ENCODE results near the gene TMPRSS15. TPM values are rescaled to one million over a fixed set of nuclear protein-coding genes. Genes with fewer than 3 reads are reported as not detected.

TMPRSS15 gene
- total RNA-seq, 1 donor, result not detected

DNA sequence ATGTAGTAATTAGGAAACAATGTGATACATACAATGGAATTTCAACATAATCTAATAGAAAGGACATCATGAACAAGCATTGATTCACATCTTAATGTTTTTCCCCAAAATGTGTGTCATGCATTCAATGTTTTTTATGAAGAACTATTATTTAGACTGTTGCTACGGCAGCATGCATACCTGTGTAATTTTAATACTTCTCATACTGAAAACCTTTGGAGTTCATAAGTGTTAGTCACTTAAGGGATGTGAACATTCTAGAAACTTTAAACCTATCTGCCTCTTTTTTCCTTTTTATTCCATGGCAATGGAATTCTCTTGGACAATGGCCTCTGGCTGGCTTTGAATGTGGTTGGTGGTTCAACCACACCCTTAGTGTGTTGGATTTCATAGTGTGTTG lies 48.6 kb downstream of the TMPRSS15 start:
- DNase-seq (ENCODE audit: low read depth in 2 of 3, low spot score in 2 of 3), result no peak

DNA sequence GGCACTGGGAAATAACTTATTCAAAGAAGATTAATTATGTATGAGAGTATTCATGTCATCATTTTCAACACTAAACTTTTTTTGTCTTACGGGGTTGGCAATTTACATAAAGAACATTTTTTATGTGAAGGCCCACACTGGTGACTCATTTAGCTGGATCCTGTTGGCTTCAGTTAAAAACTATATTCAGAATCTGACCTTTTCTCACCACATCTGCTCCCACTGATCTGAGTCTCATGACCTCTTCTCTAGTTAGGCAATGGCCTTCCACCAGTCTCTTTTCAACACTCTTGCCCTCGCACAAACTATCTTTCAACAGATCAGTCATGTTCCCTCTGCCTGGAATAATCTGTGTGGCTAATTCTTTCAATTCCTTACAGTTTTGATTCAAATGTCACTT lies 53.4 kb downstream of the TMPRSS15 start:
- DNase-seq (ENCODE audit: low read depth in 2 of 3, low spot score in 2 of 3), result no peak

DNA sequence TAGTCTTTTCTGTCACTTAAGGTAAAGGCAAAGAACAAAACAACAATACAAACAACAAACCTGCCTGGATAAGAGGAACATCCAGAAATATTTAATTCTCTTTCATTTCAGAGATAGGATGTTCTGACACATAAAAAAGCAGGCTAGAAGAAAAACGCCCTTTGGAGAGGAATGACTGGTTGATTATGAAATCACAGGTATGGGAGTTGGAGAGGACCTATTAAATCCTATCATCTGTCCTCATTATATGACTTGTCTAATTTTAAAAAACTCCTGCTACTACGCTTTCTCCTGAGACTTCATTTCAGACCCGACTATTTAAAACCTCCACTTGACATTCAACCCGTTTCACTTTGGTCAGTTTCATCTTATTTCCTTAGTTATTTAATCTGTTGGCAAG lies 54.1 kb downstream of the TMPRSS15 start:
- no peak for DNase-seq (ENCODE audit: low read depth in 2 of 3, low spot score in 2 of 3)

DNA sequence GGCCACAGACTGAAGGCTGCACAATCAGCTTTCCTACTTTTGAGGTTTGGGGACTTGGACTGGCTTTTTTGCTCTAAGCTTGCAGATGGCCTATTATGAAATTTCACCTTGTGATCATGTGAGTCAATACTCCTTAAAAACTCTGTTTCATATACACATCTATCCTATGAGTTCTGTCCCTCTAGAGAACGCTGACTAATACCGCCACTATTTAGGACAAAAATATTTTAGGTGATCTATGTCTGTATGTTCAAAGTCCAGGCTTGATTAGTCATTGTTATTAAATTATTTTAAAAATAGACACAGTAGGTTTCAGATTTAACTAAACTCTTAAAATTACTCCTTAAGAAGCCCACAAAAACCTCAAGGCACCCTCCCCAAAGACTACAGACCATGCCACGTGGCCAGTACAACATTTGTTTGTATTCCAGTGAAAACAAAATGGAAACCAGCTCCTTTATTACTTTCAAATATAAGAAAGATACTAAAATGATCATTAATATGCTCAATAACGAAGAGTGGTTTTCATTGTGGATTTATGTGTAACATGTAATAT lies 63.1 kb downstream of the TMPRSS15 start:
- DNase-seq (ENCODE audit: low read depth in 2 of 3, low spot score in 2 of 3), result no peak

DNA sequence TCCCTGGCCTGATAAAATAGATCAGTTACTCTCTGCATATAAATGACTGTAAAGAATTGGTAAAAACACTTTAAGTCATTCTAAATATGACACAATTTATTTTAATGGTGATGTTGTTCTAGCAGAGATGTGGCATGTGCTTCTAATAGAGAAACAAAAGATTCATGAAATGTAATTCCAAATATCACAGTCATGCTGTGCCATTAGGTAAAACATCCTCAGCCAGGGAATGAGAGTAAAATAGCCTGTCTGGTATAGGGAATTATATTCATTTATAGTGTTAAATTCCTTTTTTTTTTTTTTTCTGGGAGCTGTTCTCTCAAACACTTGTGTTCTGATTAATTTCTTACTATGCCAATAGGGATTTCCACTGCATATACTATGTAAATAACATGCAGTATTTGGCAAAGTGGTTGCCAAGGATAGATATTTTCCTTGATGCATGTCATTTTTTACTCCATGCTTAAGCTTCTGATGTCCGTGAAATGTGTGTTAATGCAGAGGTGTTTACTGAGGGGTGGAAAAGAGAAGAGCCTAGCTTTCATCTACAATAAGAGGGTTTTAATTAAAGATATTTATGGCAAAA lies 67.8 kb downstream of the TMPRSS15 start:
- no peak for DNase-seq (ENCODE audit: low read depth in 2 of 3, low spot score in 2 of 3)

DNA sequence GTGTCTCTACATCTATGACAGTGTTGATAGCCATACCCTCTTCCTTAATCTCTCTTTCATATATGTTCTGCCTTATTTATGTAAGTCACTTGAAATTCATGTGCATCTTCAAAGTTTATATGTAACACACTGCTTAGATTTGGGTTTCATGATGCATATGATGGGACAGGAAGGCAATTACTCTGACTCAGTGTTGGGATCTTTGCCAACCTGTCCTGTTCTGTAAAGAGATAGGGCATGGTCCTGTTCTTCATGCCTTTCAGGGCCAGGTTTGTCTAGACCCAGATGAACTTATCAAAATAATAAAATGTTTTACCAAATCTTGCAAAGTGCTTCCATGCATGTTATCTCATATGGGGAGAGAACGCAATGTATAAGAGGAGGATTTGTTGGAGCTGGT lies 69.5 kb downstream of the TMPRSS15 start:
- no peak for DNase-seq (ENCODE audit: low read depth in 2 of 3, low spot score in 2 of 3)

DNA sequence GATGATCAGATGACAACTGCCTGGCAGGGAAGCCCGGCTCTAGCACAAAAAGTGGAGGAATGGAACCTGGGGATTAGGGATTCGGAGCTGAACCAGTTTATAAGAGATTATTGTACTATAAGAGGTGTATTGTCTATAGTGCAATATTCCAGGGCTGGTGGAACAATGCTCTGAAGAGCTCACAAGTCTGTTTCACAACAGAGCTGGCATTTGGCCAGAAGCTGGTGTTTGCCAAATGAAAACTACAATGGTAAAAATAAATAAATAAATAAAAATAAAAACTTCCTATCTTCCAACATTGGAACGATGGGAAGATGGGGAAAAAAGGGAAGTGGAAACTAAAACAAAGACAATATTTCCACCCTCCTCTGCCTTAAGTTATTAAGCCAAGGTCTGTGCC lies 85.4 kb downstream of the TMPRSS15 start:
- DNase-seq (ENCODE audit: low read depth in 2 of 3, low spot score in 2 of 3), result no peak

DNA sequence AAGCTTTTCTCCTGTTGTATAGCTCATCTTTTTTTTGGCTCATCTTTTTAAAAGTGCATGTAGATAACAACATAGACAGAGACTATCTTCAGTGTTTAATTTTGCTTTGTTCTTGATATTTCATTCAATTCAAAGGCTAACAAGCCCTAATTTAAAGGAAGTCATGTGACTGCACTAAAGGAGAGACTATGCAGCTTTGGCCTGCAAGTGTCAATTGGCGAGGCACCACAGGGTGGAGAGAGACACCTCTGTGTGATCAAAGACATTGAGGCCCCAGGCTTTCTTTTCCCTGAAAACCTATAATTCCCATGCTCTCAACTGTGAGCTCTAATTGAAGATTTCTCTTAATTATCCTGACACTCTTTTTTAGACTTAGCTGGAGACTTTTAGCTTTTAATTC lies 105.4 kb downstream of the TMPRSS15 start:
- no peak for DNase-seq (ENCODE audit: low read depth in 2 of 3, low spot score in 2 of 3)

DNA sequence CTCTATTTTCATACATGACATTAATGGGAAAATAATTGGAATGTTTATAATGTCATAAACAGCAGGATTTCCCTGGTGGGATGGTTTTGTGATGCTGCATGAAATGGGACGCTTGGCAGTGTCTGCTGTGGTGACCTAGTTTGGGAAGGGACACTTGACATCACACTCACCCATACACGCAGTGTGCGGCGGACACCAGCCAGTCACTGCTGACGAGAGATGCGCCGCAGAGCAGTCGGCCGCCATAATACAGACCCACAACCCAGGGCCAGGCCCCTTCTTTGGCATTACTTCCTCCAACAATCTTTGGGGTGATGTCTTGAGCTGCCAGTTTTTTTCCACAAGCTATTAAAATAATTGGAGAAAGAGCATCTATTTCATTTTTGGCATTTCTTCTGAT lies 109.5 kb downstream of the TMPRSS15 start:
- DNase-seq (ENCODE audit: low read depth in 2 of 3, low spot score in 2 of 3), result no peak

DNA sequence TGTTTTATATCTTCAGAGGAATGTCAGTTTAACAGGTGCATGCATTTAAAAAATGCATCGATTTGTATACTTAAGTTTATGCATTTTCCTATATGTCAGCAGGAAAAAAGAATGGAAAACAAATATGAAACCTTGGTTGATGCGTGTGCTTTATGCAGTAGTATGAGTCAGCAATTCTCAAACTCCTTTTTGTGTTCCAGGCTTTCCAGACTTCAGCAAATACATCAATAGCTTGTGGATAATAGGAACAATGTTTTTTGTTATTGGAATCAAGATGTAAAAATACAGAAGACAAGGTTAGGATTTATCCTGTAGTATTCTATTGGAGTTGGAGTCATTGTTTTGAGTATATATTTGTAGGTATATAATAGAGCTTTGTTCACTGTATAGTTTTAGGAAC lies 113.7 kb downstream of the TMPRSS15 start:
- DNase-seq (ENCODE audit: low read depth in 2 of 3, low spot score in 2 of 3), result no peak

DNA sequence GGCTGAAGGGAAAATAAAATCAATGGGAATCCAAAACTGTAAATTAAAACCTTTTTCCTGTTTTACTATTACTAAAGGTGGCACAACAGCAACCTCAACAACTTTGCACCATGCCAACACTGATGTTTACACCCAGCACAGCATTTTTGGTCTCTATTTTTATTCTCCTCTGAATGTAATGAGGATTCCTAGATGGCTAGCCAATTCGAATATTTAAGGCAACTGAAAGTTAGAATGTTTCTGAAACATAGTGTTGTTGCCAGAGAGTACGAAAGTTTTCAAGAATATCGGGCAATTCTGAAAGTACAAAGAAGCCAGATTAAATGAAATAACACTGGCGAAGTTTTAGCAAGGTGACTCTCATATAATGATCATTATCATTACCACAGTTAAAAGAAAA lies 118.2 kb downstream of the TMPRSS15 start:
- no peak for DNase-seq (ENCODE audit: low read depth in 2 of 3, low spot score in 2 of 3)

DNA sequence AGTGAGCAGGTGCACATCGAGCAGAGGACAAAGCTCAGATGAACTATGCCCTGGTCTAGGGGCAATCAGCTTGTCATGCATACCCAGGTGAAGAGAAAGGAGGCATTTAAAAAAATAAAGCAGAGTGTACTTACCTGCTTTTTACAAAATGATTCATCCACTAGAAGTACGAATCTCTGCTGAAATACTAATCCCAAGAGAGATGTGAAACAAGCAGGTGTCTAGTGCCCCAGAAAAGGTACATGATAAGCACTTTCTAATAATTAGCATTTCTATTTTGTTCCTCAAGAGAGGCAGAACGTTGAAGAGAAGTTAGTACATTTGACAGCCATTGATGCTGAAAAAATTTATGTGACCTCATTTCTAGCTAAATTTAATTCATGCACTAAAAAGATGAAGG lies 127.8 kb downstream of the TMPRSS15 start:
- no peak for DNase-seq (ENCODE audit: low read depth in 2 of 3, low spot score in 2 of 3)

DNA sequence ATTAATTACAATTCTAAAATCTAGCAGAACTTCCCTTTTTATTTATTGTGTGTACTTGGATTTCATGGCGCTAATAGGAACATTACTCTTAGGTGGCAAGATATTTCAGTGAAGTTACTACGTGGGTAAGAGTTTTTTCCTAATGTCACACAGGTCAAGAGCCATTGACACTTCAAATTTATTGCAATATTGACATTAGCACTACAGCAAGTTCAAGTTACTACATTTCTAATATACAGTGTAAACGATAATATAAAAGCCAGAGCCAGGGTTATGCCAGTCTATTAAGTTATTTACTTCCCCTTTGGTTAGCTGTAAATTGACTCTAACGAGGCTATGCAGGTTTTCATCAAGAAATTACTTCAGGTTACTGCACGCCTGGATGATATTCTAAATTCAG lies 129.2 kb downstream of the TMPRSS15 start:
- DNase-seq (ENCODE audit: low read depth in 2 of 3, low spot score in 2 of 3), result no peak

DNA sequence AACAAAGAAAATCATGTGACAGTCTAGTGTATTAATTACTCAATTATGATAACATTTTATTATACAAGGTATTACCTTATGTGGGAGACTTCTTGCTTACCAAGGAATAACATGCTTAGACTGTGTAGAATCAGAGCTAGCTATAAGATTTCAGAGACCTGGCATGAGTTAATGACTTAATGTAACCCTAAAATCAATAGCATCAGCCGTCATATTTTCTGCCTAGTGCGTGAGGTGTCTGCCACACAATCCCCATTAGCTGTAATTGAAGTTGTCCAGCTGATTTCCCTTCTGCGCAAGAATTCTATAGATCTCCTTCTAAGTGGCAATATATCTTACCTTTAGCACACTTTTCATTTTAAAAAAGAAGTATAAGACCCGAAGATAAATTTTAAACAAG lies 130.2 kb downstream of the TMPRSS15 start:
- DNase-seq (ENCODE audit: low read depth in 2 of 3, low spot score in 2 of 3), result no peak

DNA sequence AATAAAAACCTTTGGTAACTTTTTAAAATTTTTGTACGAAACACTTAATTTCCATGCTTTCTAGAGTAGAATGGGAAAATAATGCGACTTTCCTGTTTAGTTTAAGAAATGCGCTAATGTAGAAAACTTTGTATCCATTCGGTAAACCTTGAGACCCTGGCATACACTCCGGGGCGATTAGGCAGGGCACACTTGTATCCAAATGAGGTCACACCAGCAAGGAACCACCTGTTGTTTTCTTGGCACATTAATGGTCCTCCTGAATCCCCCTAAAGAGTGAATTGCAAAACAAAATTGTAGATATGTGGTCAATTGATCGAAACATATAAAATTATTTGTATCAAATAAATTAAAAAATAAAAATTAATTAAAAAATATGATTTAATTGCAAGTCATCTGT lies 133.7 kb downstream of the TMPRSS15 start:
- no peak for DNase-seq (ENCODE audit: low read depth in 2 of 3, low spot score in 2 of 3)

DNA sequence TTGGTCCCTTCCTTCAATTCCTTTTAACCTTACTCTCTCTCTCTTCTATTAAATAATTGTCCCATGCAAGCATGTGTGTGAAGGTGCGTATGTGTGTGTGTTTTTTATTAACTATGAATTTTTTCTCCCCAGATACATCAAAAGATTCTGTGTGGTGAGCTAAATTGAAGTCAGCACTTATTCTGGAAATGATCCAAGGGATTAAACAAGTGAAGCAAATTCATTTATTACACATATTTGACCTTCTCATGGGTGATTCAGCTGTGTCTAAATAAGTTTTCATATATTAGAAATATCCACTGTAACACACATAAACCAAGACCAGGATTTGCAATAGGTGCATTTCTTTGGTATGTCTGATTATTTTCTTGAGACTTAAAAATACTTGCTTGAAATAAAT lies 134.7 kb downstream of the TMPRSS15 start:
- no peak for DNase-seq (ENCODE audit: low read depth in 2 of 3, low spot score in 2 of 3)

DNA sequence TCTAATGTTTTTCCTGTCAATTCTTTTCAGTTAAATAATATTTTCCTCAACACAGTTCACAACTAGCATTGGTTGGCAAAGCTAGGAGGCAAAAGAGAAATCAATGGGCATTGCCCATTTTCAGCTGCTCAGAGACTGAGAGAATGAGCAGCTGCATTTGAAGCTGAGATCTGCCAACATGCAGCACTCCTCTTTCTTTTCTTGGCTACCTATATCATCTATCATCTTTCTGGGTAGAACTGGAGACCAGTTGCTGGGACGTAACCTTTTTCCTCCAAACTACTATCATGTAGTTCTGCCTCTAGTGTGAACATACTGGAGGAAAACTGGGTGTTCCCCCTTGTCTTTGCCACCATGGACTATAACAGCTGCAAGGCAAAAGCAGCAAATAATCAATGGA lies 136.1 kb downstream of the TMPRSS15 start:
- DNase-seq (ENCODE audit: low read depth in 2 of 3, low spot score in 2 of 3), result no peak

DNA sequence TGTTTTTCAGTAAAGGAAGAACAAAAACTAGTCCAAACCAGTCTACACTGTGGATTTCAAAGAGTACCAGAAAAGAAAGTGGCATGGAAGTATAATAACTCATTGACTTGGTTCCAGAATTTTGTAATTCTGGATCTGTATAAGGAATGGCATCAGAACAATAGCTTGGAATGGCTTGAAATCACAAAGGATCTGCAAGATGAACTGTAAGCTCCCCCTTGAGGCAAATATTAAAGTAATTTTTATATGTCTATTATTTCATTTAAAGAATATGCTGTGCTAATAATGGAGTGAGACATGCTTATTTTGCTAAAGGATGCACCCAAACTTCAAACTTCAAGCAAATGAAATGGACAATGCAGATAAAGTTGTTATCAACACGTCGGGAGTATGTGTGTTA lies 137.6 kb downstream of the TMPRSS15 start:
- no peak for DNase-seq (ENCODE audit: low read depth in 2 of 3, low spot score in 2 of 3)

DNA sequence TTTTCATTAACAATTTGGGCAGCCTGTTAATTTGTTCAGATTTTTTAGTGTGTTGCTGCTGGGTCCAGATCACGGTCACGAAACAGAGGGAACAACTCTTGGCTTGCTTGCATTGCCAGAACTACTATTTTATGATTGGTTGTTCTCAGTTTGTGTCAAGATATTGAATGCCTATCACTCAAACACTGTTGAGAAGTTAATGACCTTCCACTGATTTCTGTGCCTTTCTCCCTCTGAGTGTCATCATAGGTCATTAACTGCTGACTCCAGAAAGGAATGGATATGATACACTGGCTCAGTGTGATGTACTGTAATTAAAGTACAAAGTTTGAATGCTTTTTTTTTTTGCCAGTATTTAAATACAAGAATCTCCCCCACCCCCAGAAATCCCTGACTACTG lies 149.8 kb downstream of the TMPRSS15 start:
- no peak for DNase-seq (ENCODE audit: low read depth in 2 of 3, low spot score in 2 of 3)

DNA sequence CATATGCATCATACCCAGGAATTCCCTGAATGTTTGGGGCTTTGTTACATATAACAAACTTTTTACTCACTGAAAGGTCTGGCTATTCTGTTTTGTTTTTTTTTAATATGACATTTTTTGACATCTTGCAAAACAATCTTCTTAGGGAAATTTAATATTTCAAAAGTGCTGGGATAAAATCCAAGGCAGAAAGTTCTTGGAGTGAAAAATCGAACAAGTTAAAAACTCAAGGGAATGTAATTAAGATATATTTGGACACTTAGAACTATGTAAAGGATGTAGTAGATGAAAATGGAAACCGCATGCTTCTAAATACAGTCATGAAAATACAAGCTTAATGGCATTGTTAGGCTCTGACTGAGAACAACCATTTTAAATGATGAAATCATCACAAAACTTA lies 150.4 kb downstream of the TMPRSS15 start:
- DNase-seq (ENCODE audit: low read depth in 2 of 3, low spot score in 2 of 3), result no peak

DNA sequence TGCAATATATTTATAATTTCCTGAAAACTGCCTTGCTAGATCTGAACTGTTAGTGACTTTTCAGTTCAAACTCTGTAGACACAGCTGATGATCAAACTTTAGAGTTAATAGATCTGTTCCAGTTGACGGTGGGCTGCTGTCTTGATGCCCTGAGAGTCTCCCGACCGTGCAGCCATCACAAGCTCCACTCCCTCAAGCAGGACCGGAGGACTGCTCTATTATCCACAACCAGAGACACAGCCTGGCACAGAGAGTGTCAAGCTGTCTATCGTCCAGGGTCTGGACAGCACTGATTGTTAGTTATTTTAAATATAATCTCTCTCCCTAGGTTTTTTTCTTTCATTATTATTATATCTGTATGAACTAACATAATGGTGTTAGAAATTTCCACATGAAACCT lies 150.9 kb downstream of the TMPRSS15 start:
- DNase-seq (ENCODE audit: low read depth in 2 of 3, low spot score in 2 of 3), result no peak

DNA sequence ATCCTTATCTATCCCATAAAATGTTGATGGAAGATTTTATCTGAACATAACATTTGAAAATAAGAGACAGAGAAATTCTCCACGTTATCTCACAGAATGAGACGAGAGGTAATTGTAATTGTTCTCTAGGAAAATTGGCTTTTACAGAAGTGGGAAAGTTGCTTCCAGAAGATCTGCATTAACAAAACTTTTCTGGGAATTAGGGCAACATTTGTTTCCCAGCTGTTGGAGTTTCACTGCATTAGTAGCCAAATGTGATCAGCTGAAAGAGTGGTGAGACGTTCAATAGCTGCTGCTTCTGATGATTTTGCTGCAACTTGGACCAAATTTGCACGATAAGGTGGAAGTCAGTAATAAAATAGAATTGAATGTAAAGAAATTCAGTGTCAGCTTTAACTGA lies 151.3 kb downstream of the TMPRSS15 start:
- no peak for DNase-seq (ENCODE audit: low read depth in 2 of 3, low spot score in 2 of 3)

DNA sequence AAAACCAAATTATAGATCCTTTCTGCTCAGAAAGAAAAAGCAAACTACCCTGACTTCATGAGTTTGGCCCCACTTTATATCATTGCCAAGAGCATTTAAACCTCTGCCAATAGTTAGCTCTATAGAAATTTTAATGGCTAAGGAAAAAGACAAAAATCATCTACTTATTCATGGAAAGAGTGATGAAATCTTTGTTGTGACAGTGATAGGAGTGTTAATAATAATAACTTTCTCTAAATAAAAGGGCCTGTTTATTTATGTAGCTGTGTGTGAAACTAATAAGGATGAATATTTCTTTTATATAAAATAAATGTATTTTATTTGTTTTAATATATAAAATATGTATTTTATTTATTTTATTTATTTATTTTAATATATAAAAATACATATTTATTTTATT lies 152.5 kb downstream of the TMPRSS15 start:
- no peak for DNase-seq (ENCODE audit: low read depth in 2 of 3, low spot score in 2 of 3)

Data from hematopoietic multipotent progenitor cell (in vitro differentiated cells).